ENCODE results near the gene SARNP. TPM values are rescaled to one million over a fixed set of nuclear protein-coding genes. Genes with fewer than 3 reads are reported as not detected.

SARNP gene
- polyA plus RNA-seq, 1 of the 3 experiments (the other 2 are of a cell fraction) = 65.8 TPM

GRCh38 chr12:55741931-55742680 is 75.4 kb downstream of the SARNP start:
- whole genome bisulfite sequencing (ENCODE audit: low lambda C conversion rate) = 47% methylated on average over 3 of the region's 3 CpGs
- H3K9me3 ChIP-seq = no peaks in the 10 kb centered on the region
- CTCF ChIA-PET = interaction anchor here (1.2 to 14.4 kb wide), 6 partner anchors 13 to 254 kb away, joined by 3 to 358 read pairs (median 6); partner anchors contain the start of genes BLOC1S1, CD63 and RDH5
- peak overlapping the region; percentile 43 to 60 for H3K4me3 ChIP-seq (ENCODE audit: low read depth in 2 of 2, low read length in 1 of 2)
- no peaks in the 10 kb centered on the region for H3K79me2 ChIP-seq (ENCODE audit: insufficient read depth)
- H3K4me2 ChIP-seq = peak overlapping the region; percentile 90
- POLR2A ChIA-PET = interaction anchor here (0.9 kb wide), 1 partner anchor 13 kb away, joined by 3 read pairs; the partner anchor contains the start of gene CD63
- H3K9ac ChIP-seq = peak overlapping the region; percentile 60; the same call in 1 of the 2 replicates
- H3K36me3 ChIP-seq (replicated peaks in 1 of 2; ENCODE audit: control insufficient read depth in 1 of 2, insufficient read depth in 2 of 2, low read length in 1 of 2) = peaks cover 3% of the 10 kb centered on the region in 2 experiments
- H3K27me3 ChIP-seq (ENCODE audit: insufficient read depth) = no peaks in the 10 kb centered on the region
- DNase-seq = no peak
- peak overlapping the region; percentile 95 for H2AFZ ChIP-seq (ENCODE audit: low read depth)
- no peaks in the 10 kb centered on the region for H4K20me1 ChIP-seq (ENCODE audit: insufficient read depth)
- no peaks in the 10 kb centered on the region for H3K9me2 ChIP-seq
- H3K27ac ChIP-seq (ENCODE audit: low read depth in 2 of 2, low read length in 1 of 2) = peak overlapping the region; percentile 50 to 70; a peak in 2 of 4 replicates
- H3F3A ChIP-seq (replicated peaks; ENCODE audit: insufficient read depth) = peaks cover 23% of the 10 kb centered on the region
- peaks cover 14 to 42% of the 10 kb centered on the region in 2 experiments for H3K4me1 ChIP-seq (ENCODE audit: control insufficient read depth in 1 of 2, insufficient read depth in 2 of 2, low read depth in 1 of 2, low read length in 1 of 2)
- no peak for TF ChIP-seq PBX3 (IDR thresholded peaks at IDR 0.05)
- TF ChIP-seq GATA2 (CRISPR knock-in tag; IDR thresholded peaks at IDR 0.05) = no peak
- TF ChIP-seq NRF1 (IDR thresholded peaks at IDR 0.05; ENCODE audit: low read depth, low read length) = no peak
- no peak for TF ChIP-seq MAX (IDR thresholded peaks at IDR 0.05; ENCODE audit: low read depth)
- TF ChIP-seq TAF1 (IDR thresholded peaks at IDR 0.05; ENCODE audit: borderline replicate concordance, low read depth, low read length) = no peak
- no peak for TF ChIP-seq YY1 (IDR thresholded peaks at IDR 0.05; ENCODE audit: low read depth)
- TF ChIP-seq RAD21 (IDR thresholded peaks at IDR 0.05; ENCODE audit: low read length) = no peak
- no peak for TF ChIP-seq EP300 (IDR thresholded peaks at IDR 0.05; ENCODE audit: borderline replicate concordance in 1 of 2, low read depth in 1 of 2, low read length in 1 of 2)

- 87% methylated on average over 2 of the region's 2 CpGs for WGBS (ENCODE audit: low lambda C conversion rate)
- CTCF ChIA-PET = interaction anchor here (0.7 to 14.4 kb wide), 45 partner anchors 9 to 302 kb away, joined by 3 to 358 read pairs (median 6); partner anchors contain the start of genes BLOC1S1, CD63, DNAJC14 and ORMDL2
- peak overlapping the region; percentile 99; the same call in 1 of the 2 replicates for H3K4me2 ChIP-seq
Observed at GRCh38 chr12:55739025-55739378, 78.5 kb downstream of the SARNP start.

More at GRCh38 chr12:55739025-55739378, 78.5 kb downstream of the SARNP start:
- H3K79me2 ChIP-seq (ENCODE audit: insufficient read depth) = no peaks in the 10 kb centered on the region
- no peaks in the 10 kb centered on the region for H3K9me3 ChIP-seq
- H3K9ac ChIP-seq = no peak overlapping the region
- TF ChIP-seq CHD2 (IDR thresholded peaks at IDR 0.05; ENCODE audit: low read length, partially characterized antibody) = no peak
- TF ChIP-seq RFX5 (IDR thresholded peaks at IDR 0.05; ENCODE audit: low read length) = no peak
- TF ChIP-seq EZH2phosphoT487 (IDR thresholded peaks at IDR 0.05; ENCODE audit: borderline replicate concordance, low read depth) = no peak
- TF ChIP-seq FOXM1 (IDR thresholded peaks at IDR 0.05; ENCODE audit: low read depth) = no peak
- no peak for TF ChIP-seq RXRA (IDR thresholded peaks at IDR 0.05; ENCODE audit: borderline replicate concordance, low read depth)
- TF ChIP-seq IRF3 (IDR thresholded peaks at IDR 0.05; ENCODE audit: low read depth, low read length) = no peak
- H3K36me3 ChIP-seq (replicated peaks in 1 of 2; ENCODE audit: control insufficient read depth in 1 of 2, insufficient read depth in 2 of 2, low read length in 1 of 2) = no peaks in the 10 kb centered on the region
- H3K27me3 ChIP-seq (ENCODE audit: insufficient read depth) = no peaks in the 10 kb centered on the region
- H4K20me1 ChIP-seq (ENCODE audit: insufficient read depth) = no peaks in the 10 kb centered on the region
- H3K27ac ChIP-seq (ENCODE audit: low read depth in 2 of 2, low read length in 1 of 2) = peak overlapping the region; percentile 80 to 83; a peak in 2 of 4 replicates
- no peak for DNase-seq
- POLR2A ChIA-PET = interaction anchor here (0.8 to 2.0 kb wide), 7 partner anchors 9 to 379 kb away, joined by 3 to 12 read pairs (median 4); partner anchors contain the start of genes DNAJC14, ORMDL2, RAB5B and SARNP
- peak overlapping the region; percentile 66 to 98 for H3K4me3 ChIP-seq (ENCODE audit: low read depth in 2 of 2, low read length in 1 of 2)
- H3K4me1 ChIP-seq (ENCODE audit: control insufficient read depth in 1 of 2, insufficient read depth in 2 of 2, low read depth in 1 of 2, low read length in 1 of 2) = peaks cover 9 to 24% of the 10 kb centered on the region in 2 experiments; a peak in 3 of 4 replicates
- H3F3A ChIP-seq (replicated peaks; ENCODE audit: insufficient read depth) = peaks cover 17% of the 10 kb centered on the region
- H3K9me2 ChIP-seq = no peaks in the 10 kb centered on the region
- peak overlapping the region; percentile 100; the same call in 1 of the 2 replicates for H2AFZ ChIP-seq (ENCODE audit: low read depth)

Data from SK-N-SH (cell line).